ENCODE measurements around the gene LPCAT1.

Gene LPCAT1

DNA sequence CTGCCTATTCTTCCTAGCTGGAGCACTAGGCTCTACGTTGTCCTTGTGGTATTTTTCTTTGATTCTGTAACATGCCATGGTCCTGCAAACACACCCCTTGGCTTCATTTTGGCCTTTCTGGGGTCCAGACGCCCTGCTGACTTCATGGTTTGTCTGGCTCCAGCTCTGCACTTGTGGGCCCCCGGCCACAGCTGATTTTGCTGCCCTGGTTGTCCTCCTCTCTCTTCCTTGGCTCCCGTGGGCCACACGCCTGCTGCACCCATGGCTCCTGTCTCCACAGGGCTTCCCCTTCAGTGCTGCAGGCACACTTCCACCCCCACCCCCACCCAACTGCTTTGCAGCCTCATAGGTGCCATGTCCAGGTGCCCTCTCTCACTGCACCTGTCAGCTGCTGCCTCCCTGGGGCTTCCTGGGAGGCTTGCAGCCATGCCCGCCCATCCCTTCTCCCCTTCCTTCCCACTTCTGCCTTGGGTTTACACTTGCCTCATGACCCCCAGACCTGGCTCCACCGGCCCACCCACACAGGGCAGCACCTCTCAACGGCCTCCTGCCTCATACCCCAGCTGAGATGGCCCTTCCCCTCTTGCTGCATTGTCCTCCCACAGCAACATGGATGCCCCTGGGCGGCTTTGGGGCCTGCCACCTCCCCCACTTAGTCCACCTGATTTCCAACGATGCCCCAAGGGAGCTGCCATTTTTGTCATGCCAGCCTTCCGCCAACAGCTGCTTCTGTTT is 104.1 kb downstream of the LPCAT1 start:
- no peak for DNase-seq

DNA sequence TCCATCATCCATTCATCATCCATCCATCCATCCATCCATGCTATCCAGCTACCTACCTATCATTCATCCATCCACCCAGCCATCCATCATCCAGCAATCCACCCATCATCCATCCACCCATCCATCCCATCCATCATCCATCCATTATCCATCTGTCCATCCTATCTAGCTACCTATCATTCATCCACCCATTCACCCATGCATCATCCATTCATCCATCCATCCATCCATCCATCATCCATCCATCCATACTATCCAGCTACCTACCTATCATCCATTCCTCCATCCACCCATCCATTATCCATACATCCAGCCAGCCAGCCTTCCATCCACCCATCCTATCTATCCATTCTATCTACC is 104.9 kb downstream of the LPCAT1 start:
- no peak for DNase-seq

DNA sequence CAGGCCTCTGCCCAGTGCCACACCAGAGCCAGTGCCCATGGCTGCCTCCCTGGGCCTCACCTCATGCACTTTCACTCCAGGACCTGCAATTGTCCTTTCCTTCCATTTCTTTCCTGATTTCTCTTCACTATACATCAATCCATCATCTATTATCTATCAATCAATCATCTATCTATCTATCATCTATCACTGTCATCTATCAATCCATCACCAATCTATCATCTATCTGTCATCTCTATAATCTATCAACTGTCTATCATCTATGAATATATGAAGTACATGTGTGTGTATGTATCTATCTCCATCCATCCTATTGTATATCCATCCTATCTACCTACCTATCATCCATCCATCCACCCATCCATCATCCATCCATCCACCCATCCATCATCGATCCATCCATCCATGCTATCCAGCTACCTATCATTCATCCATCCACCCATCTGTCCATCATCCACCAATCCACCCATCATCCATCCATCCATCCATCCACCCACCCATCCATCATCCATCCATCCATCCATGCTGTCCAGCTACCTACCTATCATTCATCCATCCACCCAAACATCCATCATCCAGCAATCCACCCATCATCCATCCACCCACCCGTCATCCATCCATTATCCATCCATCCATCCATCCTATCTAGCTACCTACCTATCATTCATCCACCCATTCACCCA is 105.4 kb downstream of the LPCAT1 start:
- no peak for DNase-seq

DNA sequence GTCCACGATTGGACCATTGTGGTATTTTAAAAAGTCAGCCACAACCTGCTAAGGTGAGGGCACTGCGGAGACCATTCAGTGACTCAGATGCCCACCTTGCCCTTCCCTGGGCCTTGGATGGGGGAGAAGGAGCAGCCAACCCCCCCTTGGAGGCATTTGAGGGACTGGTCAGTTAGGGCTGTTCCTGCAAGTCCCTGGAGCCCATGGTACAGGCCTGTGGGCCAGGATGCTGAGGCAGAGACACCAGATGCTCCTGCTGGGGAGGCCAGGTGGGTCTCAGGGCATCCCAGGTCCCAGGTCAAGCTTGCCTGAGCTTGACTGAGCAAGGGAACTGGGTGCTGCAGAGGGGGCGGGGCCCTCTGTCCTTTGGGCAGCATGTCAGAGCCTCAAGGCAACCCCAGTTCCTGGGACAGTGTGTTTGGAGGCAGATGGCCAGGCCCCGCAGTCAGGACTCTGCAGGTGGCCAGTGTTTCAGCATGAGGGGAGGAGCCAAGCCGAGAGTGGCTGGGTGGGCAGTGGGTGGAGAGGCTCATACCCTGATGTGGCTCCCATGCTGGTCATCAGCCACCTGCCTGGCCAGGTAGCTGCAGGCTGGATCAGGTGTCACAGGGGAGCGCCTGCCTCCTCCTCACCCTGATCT is 106.1 kb downstream of the LPCAT1 start:
- DNase-seq, result no peak

DNA sequence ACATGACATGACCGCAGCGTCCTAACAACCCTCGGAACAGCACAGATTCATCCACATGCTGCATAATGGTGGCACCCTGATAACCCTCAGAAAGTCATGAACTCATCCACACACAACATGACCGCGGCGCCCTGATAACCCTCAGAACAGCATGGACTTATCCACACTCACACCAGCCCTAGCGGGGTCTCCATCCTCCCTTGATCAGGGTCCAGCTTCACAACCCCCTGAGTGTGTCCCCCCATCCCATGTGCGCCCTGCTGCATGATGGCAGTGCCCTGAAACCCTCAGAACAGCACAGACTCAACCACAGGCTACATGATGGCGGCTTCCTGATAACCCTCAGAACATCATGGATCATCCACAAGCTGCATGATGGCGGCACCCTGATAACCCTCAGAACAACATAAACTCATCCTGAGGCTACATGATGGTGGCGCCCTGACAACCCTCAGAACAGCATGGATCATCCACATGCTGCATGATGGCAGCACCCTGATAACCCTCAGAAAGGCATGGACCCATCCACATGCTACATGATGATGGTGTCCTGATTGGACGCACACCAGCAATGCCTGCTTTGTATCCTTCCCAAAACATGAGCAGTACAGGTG is 106.8 kb downstream of the LPCAT1 start:
- DNase-seq, result no peak

DNA sequence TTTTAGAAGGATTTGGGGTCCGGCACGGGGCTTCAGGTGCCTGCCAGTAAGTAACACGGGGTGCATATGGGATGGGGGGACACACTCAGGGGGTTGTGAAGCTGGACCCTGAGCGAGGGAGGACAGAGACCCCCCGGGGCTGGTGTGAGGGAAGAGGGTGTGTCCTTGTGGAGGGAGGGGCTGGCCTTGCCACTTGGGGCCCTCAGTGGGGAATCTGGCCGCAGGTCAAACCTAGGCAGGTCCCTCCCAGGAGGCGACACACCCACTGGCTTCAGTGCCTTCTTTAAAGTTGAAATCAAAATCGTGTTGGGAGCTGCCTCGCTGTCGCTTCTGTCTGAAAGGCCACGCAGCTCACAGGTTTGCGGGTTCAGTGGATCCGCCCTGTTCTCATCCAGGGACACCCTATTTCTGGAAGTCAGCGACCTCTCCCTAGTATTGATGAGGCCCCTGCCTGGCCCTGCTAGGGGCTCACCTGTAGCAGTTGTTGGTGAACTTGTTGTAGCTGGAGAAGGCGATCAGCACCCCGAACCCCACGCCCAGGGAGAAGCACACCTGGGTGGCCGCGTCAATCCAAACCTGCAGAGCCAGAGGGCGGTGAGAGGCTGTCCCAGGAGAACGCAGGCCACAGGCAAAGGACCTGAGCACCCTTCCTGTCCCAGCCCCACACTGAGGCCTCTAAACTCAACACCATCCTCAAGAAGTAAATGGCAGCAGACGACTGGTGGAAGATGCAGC is 108.0 kb downstream of the LPCAT1 start:
- DNase-seq, result no peak

DNA sequence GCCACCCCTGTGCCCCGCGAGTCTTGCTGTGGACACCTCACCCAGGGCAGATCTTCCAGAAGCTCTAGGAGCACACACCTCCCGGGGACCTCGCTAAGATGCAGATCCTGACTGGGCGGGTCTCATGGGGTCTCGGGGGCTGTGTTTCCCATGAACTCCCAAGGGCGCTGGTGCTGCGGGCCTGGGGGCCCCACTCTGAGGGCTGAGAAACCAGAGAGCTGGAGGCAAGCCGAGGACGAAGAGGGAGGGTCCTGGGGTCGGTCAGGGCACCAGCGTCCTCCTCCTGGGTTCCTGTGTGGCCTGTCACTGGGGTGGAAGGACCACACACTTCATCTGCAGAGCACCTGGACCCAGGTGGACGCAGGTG is 108.7 kb downstream of the LPCAT1 start:
- DNase-seq, result no peak

DNA sequence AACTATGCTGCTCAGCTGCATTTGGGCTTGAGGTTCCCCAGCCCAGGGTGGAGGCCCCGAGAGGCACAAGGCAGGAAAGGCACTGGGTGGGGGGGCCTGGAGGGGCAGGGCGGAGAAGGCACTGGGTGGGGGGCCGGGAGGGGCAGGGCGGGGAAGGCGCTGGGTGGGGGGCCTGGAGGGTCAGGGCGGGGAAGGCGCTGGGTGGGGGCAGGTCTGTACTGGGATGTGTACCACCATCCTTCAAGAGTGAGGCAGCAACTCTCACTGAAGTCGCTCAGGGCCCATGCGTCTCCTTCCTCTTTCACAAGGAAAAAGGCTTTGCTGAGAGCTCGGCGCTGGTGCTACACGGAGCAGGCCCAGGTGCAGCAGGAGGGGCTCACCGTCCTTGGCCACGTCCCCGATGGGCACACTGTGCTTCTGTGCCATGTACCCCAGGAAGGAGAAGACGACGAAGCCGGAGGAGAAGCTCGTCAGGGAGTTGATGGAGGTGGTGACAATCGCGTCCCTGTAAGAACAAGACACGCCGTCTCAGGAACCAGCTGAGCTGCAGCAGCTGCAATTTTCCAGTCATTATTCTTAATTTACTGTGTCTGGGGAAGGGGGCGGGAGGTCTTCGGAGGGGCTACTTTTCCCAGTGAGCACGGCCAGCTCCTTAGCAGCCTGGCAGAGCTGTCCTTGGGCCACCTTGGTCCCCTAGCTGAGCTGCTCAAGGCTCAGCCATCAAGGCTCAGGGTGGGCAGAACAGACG is 109.3 kb downstream of the LPCAT1 start:
- DNase-seq, result no peak

DNA sequence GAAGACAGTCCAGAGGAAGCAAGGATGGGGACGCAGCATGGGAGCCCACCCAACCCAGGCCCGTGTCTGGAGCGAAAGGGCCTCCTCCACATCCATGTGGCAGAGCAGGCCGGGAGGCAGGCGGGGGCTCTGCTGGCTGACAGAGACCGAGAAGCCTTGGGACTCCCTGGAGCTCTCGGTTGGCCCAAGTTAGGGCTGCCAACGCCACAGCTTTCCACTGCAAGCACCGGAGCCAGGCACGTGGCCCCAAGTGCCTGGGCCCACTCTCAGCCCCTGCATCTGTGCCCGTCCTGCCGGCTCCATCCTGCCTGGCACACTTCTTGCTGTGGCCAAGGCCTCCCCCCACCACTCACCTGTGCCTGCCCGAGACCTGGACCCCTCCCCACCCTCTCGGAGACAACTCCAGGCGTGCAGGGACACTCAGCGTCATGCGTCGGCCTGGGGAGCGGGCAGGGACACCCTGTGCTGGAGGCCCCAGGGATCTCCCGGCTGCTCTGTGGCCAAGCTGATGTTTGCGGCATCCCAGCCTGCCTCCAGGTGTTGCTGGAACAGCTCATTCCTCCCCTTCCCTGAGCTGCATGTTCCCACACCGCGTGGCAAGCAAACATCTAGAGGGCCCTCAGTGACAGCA is 110.0 kb downstream of the LPCAT1 start:
- DNase-seq, result no peak

DNA sequence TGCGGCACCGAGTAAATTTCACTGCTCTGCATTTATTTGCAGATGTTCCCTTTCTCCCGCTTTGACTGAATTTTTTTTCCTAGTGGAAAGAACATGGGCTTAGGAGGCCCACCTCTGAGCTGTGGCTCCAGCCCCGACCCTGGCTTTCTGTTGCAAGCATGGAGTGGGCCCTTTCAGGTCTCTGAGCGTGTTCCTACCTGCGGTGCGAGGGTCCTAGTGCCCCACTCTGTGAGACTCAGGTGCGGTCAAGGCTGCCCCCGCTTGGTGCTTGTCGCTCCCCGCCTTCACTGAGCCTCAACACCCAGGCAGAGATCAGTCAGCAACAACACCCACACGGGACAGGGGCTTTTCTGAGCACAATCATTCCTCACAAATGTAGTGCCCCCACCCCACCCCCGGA is 110.5 kb downstream of the LPCAT1 start:
- DNase-seq, result no peak

DNA sequence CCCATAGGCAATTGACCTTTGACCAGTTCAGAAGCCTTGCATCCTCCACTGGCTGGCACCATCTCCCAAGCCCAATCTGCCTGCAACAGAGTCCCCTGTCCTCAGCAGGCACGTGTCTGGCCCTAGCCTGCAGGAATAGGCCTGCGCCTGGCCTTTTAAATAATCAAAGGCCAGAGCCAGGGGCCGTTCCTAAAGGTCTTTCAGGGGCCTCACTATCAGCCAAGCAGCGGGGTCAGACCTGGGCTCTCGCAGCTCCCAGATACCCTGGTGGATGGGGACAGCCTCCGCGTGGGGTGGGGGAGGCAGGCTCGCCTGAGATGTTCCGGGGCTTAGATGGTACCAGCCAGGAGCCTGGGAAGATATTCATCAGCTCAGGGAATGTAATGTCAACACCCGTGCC is 111.1 kb downstream of the LPCAT1 start:
- DNase-seq, result no peak

DNA sequence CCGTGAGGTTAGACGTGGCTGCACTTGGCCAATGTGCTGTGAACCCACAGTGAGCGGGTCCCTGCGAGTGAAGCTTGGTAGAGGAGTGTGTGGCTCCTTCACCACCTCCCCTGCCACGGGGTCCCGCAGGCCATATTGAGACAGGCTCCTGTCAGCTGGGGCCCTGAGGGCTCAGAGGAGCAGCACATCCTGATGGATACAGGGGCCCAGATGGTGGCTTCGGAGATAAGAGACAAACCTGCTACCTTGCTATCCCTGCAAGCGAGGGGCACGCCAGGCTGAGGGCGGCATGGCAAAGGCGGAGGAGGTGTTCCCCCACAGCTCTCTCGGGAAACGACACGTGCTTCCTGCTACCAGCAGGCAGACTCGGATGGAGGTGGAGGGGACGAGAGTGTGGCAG is 111.6 kb downstream of the LPCAT1 start:
- DNase-seq, result no peak

All from SHP77 (cell line).